ENCODE data around the gene TMEM120A. TPM values are rescaled to one million over a fixed set of nuclear protein-coding genes. Genes with fewer than 3 reads are reported as not detected.

Gene TMEM120A
- polyA plus RNA-seq, 1 experiment, result 75.2 TPM

- H3K27me3 ChIP-seq (ENCODE audit: control insufficient read depth, insufficient read depth, low read length), result no peaks in the 10 kb centered on the region
- TF ChIP-seq CTCF (IDR thresholded peaks at IDR 0.05; ENCODE audit: insufficient read depth, low read depth, low read length), result no peak
- no peak for DNase-seq (ENCODE audit: low read depth)
- H3K4me3 ChIP-seq (ENCODE audit: low read depth, low read length), result no peak overlapping the region
- CTCF ChIA-PET, result no interaction called here
- peaks cover 6% of the 10 kb centered on the region; the same call in 1 of the 2 replicates for H3K36me3 ChIP-seq (ENCODE audit: control insufficient read depth, insufficient read depth, low read length)
- POLR2A ChIA-PET, result no interaction called here
These were observed 23.0 kb downstream of the TMEM120A start for GRCh38 chr7:75971309-75971960.

GRCh38 chr7:75969704-75970498 lies 24.5 kb downstream of the TMEM120A start:
- H3K36me3 ChIP-seq (ENCODE audit: control insufficient read depth, insufficient read depth, low read length), result peaks cover 5% of the 10 kb centered on the region; the same call in 1 of the 2 replicates
- TF ChIP-seq CTCF (IDR thresholded peaks at IDR 0.05; ENCODE audit: insufficient read depth, low read depth, low read length), result no peak
- H3K27me3 ChIP-seq (ENCODE audit: control insufficient read depth, insufficient read depth, low read length), result no peaks in the 10 kb centered on the region
- ChIA-PET POLR2A (no interaction called here), CTCF (no interaction called here)
- H3K4me3 ChIP-seq (ENCODE audit: low read depth, low read length), result no peak overlapping the region
- no peak for DNase-seq (ENCODE audit: low read depth)

GRCh38 chr7:75969182-75969581 lies 25.2 kb downstream of the TMEM120A start:
- H3K36me3 ChIP-seq (ENCODE audit: control insufficient read depth, insufficient read depth, low read length), result peaks cover 5% of the 10 kb centered on the region; the same call in 1 of the 2 replicates
- H3K4me3 ChIP-seq (ENCODE audit: low read depth, low read length), result no peak overlapping the region
- ChIA-PET CTCF (no interaction called here), POLR2A (no interaction called here)
- no peaks in the 10 kb centered on the region for H3K27me3 ChIP-seq (ENCODE audit: control insufficient read depth, insufficient read depth, low read length)
- TF ChIP-seq CTCF (IDR thresholded peaks at IDR 0.05; ENCODE audit: insufficient read depth, low read depth, low read length), result no peak
- DNase-seq (ENCODE audit: low read depth), result no peak

GRCh38 chr7:75968561-75969001 lies 25.8 kb downstream of the TMEM120A start:
- H3K4me3 ChIP-seq (ENCODE audit: low read depth, low read length), result no peak overlapping the region
- TF ChIP-seq CTCF (IDR thresholded peaks at IDR 0.05; ENCODE audit: insufficient read depth, low read depth, low read length), result no peak
- CTCF ChIA-PET, result no interaction called here
- H3K27me3 ChIP-seq (ENCODE audit: control insufficient read depth, insufficient read depth, low read length), result no peaks in the 10 kb centered on the region
- POLR2A ChIA-PET, result no interaction called here
- H3K36me3 ChIP-seq (ENCODE audit: control insufficient read depth, insufficient read depth, low read length), result peaks cover 5% of the 10 kb centered on the region; the same call in 1 of the 2 replicates
- DNase-seq (ENCODE audit: low read depth), result no peak

- no peak for DNase-seq (ENCODE audit: low read depth)
- CTCF ChIA-PET, result no interaction called here
- TF ChIP-seq CTCF (IDR thresholded peaks at IDR 0.05; ENCODE audit: insufficient read depth, low read depth, low read length), result no peak
- Histone ChIP-seq H3K27me3 (ENCODE audit: control insufficient read depth, insufficient read depth, low read length) (no peaks in the 10 kb centered on the region), H3K4me3 (ENCODE audit: low read depth, low read length) (no peak overlapping the region), H3K36me3 (ENCODE audit: control insufficient read depth, insufficient read depth, low read length) (0 out of 2 replicates have a peak, but pooled peaks cover 5% of the 10 kb centered on the region)
- POLR2A ChIA-PET, result no interaction called here
These were observed 26.4 kb downstream of the TMEM120A start for GRCh38 chr7:75968012-75968411.
